GM13977 (cell line): ENCODE data around the gene FNDC8.
"Not testable (repeated sequence)": the region's sequence is repeated elsewhere in the genome, so short reads cannot be mapped to it uniquely, and the experiment has no call there.

ENCODE experiments used
- DNase-seq: peaks from one replicate; pipeline ENCODE4 v3.0.0; 2012; ENCODE audit warnings: low spot score
- CTCF ChIP-seq: IDR thresholded peaks from 2 replicates; pipeline ENCODE4 v1.5.1; 2012; ENCODE audit warnings: mild to moderate bottlenecking, control low read depth; ENCODE audit not compliant: insufficient read depth; ENCODE audit errors: extremely low read depth, missing control alignments
- in situ Hi-C: fragments of 300-500 bp; cut with MboI; formaldehyde crosslinking; loops from one replicate; pipeline ENCODE4 v1.12.0; 2022; ENCODE audit warnings: low sequenced_read_pairs, low pct_unique_long_range_greater_than_20kb, mixed read lengths, inconsistent platforms; ENCODE audit not compliant: unreplicated experiment

Gene FNDC8

GRCh38 chr17:35166526-35166925 is 45.1 kb downstream of the FNDC8 start:
- TF ChIP-seq CTCF: no peak
- in situ Hi-C loops: loop anchor here (25.0 kb wide), 1 partner anchor 371 kb away; the partner anchor contains the start of gene SLFN12L
- no peak for DNase-seq

GRCh38 chr17:35167046-35167445 is 45.6 kb downstream of the FNDC8 start:
- in situ Hi-C loops: loop anchor here (25.0 kb wide), 1 partner anchor 370 kb away; the partner anchor contains the start of gene SLFN12L
- no peak for TF ChIP-seq CTCF
- DNase-seq: no peak

- in situ Hi-C loops: loop anchor here (25.0 kb wide), 1 partner anchor 370 kb away; the partner anchor contains the start of gene SLFN12L
- no peak for TF ChIP-seq CTCF
- no peak for DNase-seq
Observed at GRCh38 chr17:35167666-35168065, 46.3 kb downstream of the FNDC8 start.

- DNase-seq: no peak
- in situ Hi-C loops: loop anchor here (25.0 kb wide), 1 partner anchor 367 kb away; the partner anchor contains the start of gene SLFN12L
- TF ChIP-seq CTCF: no peak
Observed at GRCh38 chr17:35169835-35170363, 48.5 kb downstream of the FNDC8 start.

GRCh38 chr17:35170968-35171771 is 49.8 kb downstream of the FNDC8 start:
- DNase-seq: peak; percentile 54
- in situ Hi-C loops: loop anchor here (25.0 kb wide), 1 partner anchor 366 kb away; the partner anchor contains the start of gene SLFN12L
- peak; percentile 30 for TF ChIP-seq CTCF

- no peak for TF ChIP-seq CTCF
- in situ Hi-C loops: loop anchor here (25.0 kb wide), 1 partner anchor 365 kb away; the partner anchor contains the start of gene SLFN12L
- DNase-seq: no peak
Observed at GRCh38 chr17:35171834-35172233, 50.4 kb downstream of the FNDC8 start.

DNA sequence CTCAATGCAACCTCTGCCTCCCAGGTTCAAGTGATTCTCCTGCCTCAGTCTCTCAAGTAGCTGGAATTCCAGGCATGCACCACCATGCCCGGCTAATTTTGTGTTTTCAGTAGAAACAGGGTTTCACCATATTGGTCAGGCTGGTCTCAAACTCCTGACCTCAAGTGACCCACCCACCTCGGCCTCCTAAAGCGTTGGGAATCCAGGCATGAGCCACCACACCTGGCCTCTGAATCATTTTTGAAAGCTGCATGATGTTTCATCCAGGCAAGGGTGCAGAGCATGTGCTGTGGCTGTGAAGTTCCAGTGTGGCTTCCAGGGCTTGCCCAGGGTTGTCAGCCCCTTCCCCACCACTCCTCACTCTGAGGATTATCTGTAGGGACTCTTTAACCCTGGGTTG is 50.9 kb downstream of the FNDC8 start:
- in situ Hi-C loops: loop anchor here (25.0 kb wide), 1 partner anchor 365 kb away; the partner anchor contains the start of gene SLFN12L
- DNase-seq: not testable (repeated sequence)
